ENCODE results near the gene ANKRD29. TPM values are rescaled to one million over a fixed set of nuclear protein-coding genes. Genes with fewer than 3 reads are reported as not detected.

The ANKRD29 gene
- total RNA-seq, 2 donors from 2014 or later = 5.6 to 8.5 TPM

DNA sequence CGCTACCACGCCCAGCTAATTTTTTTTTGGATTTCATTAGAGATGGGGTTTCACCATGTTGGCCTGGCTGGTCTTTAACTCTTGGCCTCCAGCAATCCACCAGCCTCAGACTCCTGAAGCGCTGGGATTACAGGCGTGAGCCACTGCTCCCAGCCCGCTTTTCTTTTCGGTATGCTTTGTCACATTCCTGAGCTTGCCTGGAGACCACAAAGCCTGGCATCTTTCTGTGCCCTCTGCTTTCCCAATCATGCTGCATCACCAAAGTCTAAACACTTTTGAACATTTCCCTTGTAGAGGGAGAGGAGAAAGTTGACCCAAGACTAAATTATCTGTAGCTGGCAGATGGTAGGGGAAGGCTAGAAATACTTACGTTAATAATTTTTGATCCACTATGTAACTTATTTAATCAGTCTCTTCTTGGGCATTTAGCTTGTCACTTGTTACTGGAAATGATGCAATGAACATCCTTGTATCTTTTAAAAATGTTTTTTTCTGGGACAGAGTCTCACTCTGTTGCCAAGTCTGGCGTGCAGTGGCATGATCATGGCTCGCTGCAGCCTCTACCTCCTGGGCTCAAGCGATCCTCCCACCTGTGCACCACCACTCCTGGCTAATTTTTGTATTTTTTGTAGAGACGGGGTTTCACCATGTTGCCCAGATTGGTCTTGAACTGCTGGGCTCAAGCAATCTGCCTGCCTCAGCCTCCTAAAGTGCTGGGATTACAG lies 73.7 kb downstream of the ANKRD29 start:
- Histone ChIP-seq H3K36me3 (no peaks in the 10 kb centered on the region), H3K27ac (peak overlapping the region in 1 of 2 donors; percentile 12), H3K9me3 (no peaks in the 10 kb centered on the region), H3K4me3 (no peak overlapping the region), H3K4me1 (replicated peaks) (no peaks in the 10 kb centered on the region), H3K27me3 (replicated peaks; ENCODE audit: insufficient read depth) (no peaks in the 10 kb centered on the region)
- TF ChIP-seq POLR2AphosphoS5 (IDR thresholded peaks at IDR 0.05) (no peak), POLR2A (IDR thresholded peaks at IDR 0.05) (no peak)
- TF ChIP-seq, protein P1, sequence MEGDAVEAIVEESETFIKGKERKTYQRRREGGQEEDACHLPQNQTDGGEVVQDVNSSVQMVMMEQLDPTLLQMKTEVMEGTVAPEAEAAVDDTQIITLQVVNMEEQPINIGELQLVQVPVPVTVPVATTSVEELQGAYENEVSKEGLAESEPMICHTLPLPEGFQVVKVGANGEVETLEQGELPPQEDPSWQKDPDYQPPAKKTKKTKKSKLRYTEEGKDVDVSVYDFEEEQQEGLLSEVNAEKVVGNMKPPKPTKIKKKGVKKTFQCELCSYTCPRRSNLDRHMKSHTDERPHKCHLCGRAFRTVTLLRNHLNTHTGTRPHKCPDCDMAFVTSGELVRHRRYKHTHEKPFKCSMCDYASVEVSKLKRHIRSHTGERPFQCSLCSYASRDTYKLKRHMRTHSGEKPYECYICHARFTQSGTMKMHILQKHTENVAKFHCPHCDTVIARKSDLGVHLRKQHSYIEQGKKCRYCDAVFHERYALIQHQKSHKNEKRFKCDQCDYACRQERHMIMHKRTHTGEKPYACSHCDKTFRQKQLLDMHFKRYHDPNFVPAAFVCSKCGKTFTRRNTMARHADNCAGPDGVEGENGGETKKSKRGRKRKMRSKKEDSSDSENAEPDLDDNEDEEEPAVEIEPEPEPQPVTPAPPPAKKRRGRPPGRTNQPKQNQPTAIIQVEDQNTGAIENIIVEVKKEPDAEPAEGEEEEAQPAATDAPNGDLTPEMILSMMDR (IDR thresholded peaks at IDR 0.05) = no peak
- whole genome bisulfite sequencing = 43% methylated on average over 11 of the region's 11 CpGs
- intact Hi-C loops (cut with DNase I) = loop anchor here (5.0 to 10.0 kb wide), 2 partner anchors 87 to 454 kb away; partner anchors contain the start of genes CABLES1 and RMC1
- peak; percentile 24 for DNase-seq (ENCODE audit: low spot score)

DNA sequence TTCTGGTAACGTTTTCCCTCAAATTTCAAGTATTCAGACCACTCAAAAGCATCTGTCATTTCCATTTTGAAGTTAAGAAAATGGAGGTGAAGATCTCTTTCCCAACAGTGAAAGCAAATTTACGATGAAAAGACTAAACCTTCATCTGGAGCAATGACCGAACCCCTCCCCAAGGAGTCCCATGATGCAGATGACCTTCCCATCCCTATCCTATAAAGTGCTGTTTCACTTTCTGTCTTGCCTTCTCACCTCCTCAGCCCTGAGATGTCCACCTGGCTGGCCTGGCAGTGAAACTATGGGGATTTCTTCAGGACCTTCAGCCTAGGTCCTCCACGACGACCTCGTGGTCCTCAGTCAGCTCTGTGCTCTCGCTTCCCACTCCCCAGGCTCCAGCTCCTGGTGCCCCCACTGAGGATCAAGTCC lies 75.5 kb downstream of the ANKRD29 start:
- TF ChIP-seq POLR2AphosphoS5 (IDR thresholded peaks at IDR 0.05) (no peak), POLR2A (IDR thresholded peaks at IDR 0.05) (no peak)
- TF ChIP-seq, protein P1 (IDR thresholded peaks at IDR 0.05) = no peak
- Histone ChIP-seq H3K36me3 (no peaks in the 10 kb centered on the region), H3K9me3 (no peaks in the 10 kb centered on the region), H3K27ac (peak overlapping the region; percentile 100), H3K27me3 (replicated peaks; ENCODE audit: insufficient read depth) (no peaks in the 10 kb centered on the region), H3K4me1 (replicated peaks) (no peaks in the 10 kb centered on the region), H3K4me3 (peak overlapping the region; percentile 79 to 92)
- 40% methylated on average over 7 of the region's 7 CpGs for WGBS
- no peak for DNase-seq (ENCODE audit: low spot score)
- intact Hi-C loops (cut with DNase I) = loop anchor here (1.0 to 10.0 kb wide), 3 partner anchors 71 to 452 kb away; partner anchors contain the start of genes CABLES1 and RMC1

DNA sequence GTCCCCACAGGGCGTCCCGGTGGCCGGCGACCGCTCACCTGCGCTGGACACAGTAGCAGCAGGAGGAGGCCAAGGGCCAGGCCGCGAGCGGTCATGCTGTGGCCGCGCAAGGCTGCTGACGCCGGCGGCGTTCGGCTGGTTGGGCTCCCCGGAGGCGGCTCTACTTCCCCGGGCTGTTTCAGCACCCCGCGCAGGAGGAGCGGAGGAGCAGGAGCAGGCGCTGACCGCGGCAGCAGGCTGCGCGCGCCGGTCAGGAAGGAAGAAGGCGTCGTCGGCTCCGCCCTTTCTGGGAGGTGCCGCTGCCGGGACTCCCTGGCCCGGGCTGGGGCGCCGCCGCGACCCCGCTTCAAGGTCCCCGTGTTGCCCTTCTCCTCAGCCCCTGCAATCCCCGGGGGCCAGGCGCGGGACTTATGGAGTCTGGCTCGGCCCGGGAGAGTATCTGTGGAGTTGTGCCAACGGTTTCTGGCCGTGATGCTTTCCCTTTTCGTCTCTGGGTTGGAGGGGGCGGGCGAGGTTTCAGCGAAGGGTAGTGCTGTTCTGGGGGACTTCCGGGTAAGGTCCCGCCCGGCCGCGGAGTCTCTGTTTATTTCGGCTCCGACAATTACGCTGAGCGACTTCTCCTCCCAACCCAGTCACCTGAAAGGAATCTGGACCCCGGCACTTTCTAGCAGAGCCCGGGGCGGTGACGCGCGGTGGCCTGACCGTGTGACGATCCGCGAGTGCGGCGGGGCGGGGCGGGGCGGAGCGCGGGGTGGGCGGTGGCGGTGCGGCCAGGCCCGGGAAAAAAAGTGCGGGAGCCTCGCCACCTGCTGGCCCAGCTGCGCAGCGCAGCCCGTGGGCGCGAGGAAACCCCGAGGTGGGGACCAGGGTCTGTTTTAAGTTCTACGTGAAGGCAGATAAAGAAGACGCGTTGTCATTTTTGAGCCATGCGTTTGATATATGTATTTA lies 76.2 kb downstream of the ANKRD29 start, which contains the start of gene NPC1:
Gene NPC1, minus strand, starts transcription at position 258 of the 948 bp plus-strand sequence. Its CDS starts 163 bp downstream, at position 95.
- Histone ChIP-seq H3K9me3 (no peaks in the 10 kb centered on the region), H3K4me1 (replicated peaks) (no peaks in the 10 kb centered on the region), H3K36me3 (no peaks in the 10 kb centered on the region), H3K4me3 (peak within 1 kb of the TSS; percentile 79 to 92), H3K27me3 (replicated peaks; ENCODE audit: insufficient read depth) (no peaks in the 10 kb centered on the region), H3K27ac (peak within 1 kb of the TSS; percentile 100)
- peak; percentile 91 for DNase-seq (ENCODE audit: low spot score)
- intact Hi-C loops (cut with DNase I) = loop anchor here (1.0 to 10.0 kb wide), 3 partner anchors 70 to 452 kb away; partner anchors contain the start of genes CABLES1 and RMC1
- WGBS = under 1% methylated on average over 61 of the region's 95 CpGs
- TF ChIP-seq POLR2AphosphoS5 (IDR thresholded peaks at IDR 0.05) (peak; percentile 80), POLR2A (IDR thresholded peaks at IDR 0.05) (peak; percentile 85)
- TF ChIP-seq, protein P1 (IDR thresholded peaks at IDR 0.05) = peak; percentile 94 to 97 (median 96)

DNA sequence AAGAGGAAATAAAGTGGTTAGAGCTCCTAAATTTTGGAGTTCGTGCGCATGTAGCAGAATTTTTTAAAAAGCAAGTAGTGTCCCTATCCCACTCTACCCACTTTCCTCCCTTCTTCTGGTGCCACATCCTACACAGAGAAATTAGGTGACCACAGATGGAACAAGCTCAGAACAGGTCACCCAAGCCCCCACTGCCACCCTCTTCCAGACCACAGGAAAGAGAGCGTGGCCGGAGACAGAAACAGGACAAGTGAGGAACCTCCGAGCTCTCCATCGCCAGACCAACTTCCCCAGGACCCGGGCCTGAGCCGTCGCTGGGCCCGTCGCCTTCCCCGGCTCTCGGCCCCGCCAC lies 76.8 kb downstream of the ANKRD29 start:
- H3K36me3 ChIP-seq = no peaks in the 10 kb centered on the region
- peak overlapping the region; percentile 100 for H3K27ac ChIP-seq
- H3K27me3 ChIP-seq (replicated peaks; ENCODE audit: insufficient read depth) = no peaks in the 10 kb centered on the region
- TF ChIP-seq POLR2AphosphoS5 (IDR thresholded peaks at IDR 0.05) = no peak
- H3K4me3 ChIP-seq = peak overlapping the region; percentile 79 to 92
- 3% methylated on average over 14 of the region's 14 CpGs for WGBS
- no peak for DNase-seq (ENCODE audit: low spot score)
- intact Hi-C loops (cut with DNase I) = loop anchor here (5.0 to 10.0 kb wide), 2 partner anchors 84 to 451 kb away; partner anchors contain the start of genes CABLES1 and RMC1
- no peaks in the 10 kb centered on the region for H3K4me1 ChIP-seq (replicated peaks)
- H3K9me3 ChIP-seq = no peaks in the 10 kb centered on the region

Data from prostate gland (tissue), 2 donors.